Prostate gland (tissue), 2 donors: ENCODE results near the gene NHSL2.

Experiments used
- CTCF ChIP-seq, 4 experiments: fragments of 200-600 bp in 2 of 4; fragments of 450-650 bp in 2 of 4; sonication (generic) in 2 of 4; IDR thresholded peaks; 1 replicate in 3 of 4; 2 replicates in 1 of 4; pipeline ENCODE4 v1.5.1; 2016 to 2019; ENCODE audit warnings: antibody characterized with exemption in 4 of 4, mild to moderate bottlenecking in 2 of 4, moderate library complexity in 2 of 4
- POLR2A ChIP-seq: fragments of 450-650 bp; IDR thresholded peaks from one replicate; pipeline ENCODE4 v1.6.1; 2016; ENCODE audit warnings: antibody characterized with exemption, mild to moderate bottlenecking
- POLR2AphosphoS5 ChIP-seq: sonication (generic); formaldehyde crosslinking; IDR thresholded peaks from one replicate; pipeline ENCODE4 v1.6.1; 2017; ENCODE audit warnings: antibody characterized with exemption

GRCh38 chrX:72107841-72108595 is 197.4 kb downstream of the NHSL2 start:
- no peak for TF ChIP-seq CTCF (IDR thresholded peaks at IDR 0.05)
- TF ChIP-seq POLR2A: no peak
- TF ChIP-seq POLR2AphosphoS5: no peak
